Ovary (tissue), 9 donors: ENCODE data around the gene SF3B4. TPM values are rescaled to one million over a fixed set of nuclear protein-coding genes. Genes with fewer than 3 reads are reported as not detected.

ENCODE experiments used
- DNase-seq, 5 donors: peaks; one replicate each; pipeline ENCODE4 v3.0.0-alpha.2; 2019 to 2020
- H3K27ac ChIP-seq, 2 donors: fragments of 200-600 bp; one replicate each; pipeline versions ENCODE4 v1.5.1 to v1.8.0; 2019 to 2022
- H3K27me3 ChIP-seq: fragments of 200-600 bp; one replicate; pipeline ENCODE4 v1.8.0; 2022
- H3K36me3 ChIP-seq: fragments of 200-600 bp; sonication (generic); one replicate; pipeline ENCODE4 v1.5.1; 2019
- H3K4me1 ChIP-seq: one replicate; pipeline ENCODE4 v1.8.1; 2013; ENCODE audit warnings: mild to moderate bottlenecking, moderate library complexity; ENCODE audit not compliant: insufficient read depth
- H3K4me3 ChIP-seq: fragments of 200-600 bp; sonication (generic); one replicate; pipeline ENCODE4 v1.5.1; 2017
- H3K9me3 ChIP-seq, 2 donors: fragments of 200-600 bp in 1 of 2; sonication (generic) in 1 of 2; one replicate each; pipeline versions ENCODE4 v1.5.1 to v1.8.1; 2013 to 2019; ENCODE audit warnings: mild to moderate bottlenecking in 1 of 2, moderate library complexity in 1 of 2
- CTCF ChIP-seq, 3 donors: fragments of 450-650 bp in 2 of 3; fragments of 200-600 bp in 1 of 3; IDR thresholded peaks; one replicate each; pipeline versions ENCODE4 v1.5.1 to v1.8.0; 2016 to 2022; ENCODE audit warnings: antibody characterized with exemption in 3 of 3, mild to moderate bottlenecking in 1 of 3
- EP300 ChIP-seq: sonication (generic); formaldehyde crosslinking; IDR thresholded peaks from one replicate; pipeline ENCODE4 v1.6.1; 2017; ENCODE audit warnings: antibody characterized with exemption
- POLR2A ChIP-seq: fragments of 450-650 bp; IDR thresholded peaks from one replicate; pipeline ENCODE4 v1.6.1; 2017; ENCODE audit warnings: antibody characterized with exemption, mild to moderate bottlenecking, moderate library complexity
- WGBS, 3 donors: extraction: QIAGEN DNeasy Blood & Tissue Kit in 1 of 3; methylation state at CpG; one replicate each; pipeline versions ENCODE4 v1.1.5 to v1.1.7; 2013 to 2017; 5-methylcytosine and 5-hydroxymethylcytosine counted together
- intact Hi-C, 4 donors: fragments of 100-400 bp; cut with DNase I; formaldehyde crosslinking; loops; one replicate each; pipeline versions ENCODE4 v1.11.0 to v1.15.1; 2022 to 2023
- polyA plus RNA-seq, 2 donors: library from polyadenylated mRNA; stranded (reverse); fragments of 200-250 nt in 1 of 2; fragments of 350-450 nt in 1 of 2; fragmentation: Illumina TruSeq in 1 of 2; extraction: RNeasy Lipid Tissue Mini Kit (QIAGEN cat#74804) in 1 of 2; gene quantifications; one replicate each; pipeline ENCODE4 v1.2.3, GENCODE V29; 2013 to 2014
- total RNA-seq, 7 donors: library from RNA; depleted of rRNA in 2 of 7; stranded (reverse); fragments of >200 nt in 2 of 7; fragmentation: NEBNext Ultra II Directional in 3 of 7; extraction: Animal tissue kit (Norgen Biotek cat#: 25700) in 3 of 7; gene quantifications; one replicate each; pipeline versions ENCODE4 v1.1.0 to v1.2.4, GENCODE V29; 2016 to 2023
- donor health status: DM: no; HTN: no; CAD: no; lungs with moderate emphysema.
- donor health status: DM: no; HTN: no; CAD: no.
- donor health status: Bipolar disorder and iron deficiency.
- donor health status: DM: yes; HTN: yes; CAD: no.
- donor health status: DM: no; HTN: no; CAD: no.
- donor health status: DM: yes; HTN: yes; CAD: no.

SF3B4 gene
- total and polyA plus RNA-seq, 9 donors = 9.2 to 91.4 (median 57.8) TPM

DNA sequence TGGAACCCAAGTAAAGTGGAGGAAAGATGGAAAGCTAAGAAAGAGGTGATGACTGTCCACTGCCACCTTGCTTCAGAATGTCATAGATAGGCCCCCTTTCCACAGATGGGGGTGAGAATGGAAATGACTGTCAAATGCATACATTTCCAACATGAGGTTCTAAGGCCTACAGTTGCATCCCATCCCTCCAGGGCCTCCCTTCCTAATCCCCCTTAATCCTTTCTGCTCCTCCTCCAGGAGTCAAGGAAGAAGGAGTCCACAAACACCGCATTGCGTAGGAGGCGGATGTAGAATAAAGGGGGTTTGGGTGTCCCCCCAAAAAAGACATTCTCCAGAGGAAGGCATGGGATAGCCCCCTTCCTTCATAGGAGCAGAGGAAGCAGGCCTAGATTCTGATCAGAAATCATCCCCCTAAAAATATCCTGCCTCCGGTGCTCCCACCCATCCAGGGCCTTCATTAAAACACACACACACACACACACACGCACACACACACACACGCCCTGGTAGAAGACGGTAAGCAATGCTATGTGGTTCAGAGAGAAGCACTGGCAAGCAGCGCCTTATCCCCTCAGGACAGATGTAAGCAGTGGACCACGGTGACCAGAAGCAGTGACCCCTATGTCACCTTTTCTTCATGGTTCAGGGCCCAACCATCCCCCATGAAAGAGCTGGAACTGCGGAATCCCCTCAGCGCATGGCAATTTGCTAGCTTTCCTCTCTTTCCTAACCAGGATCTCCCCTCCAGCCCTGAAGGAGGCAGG, 12.0 kb downstream of the SF3B4 start:
- Histone ChIP-seq H3K9me3 (no peaks in the 10 kb centered on the region), H3K4me1 (no peaks in the 10 kb centered on the region), H3K27me3 (no peaks in the 10 kb centered on the region), H3K27ac (no peak overlapping the region), H3K4me3 (no peak overlapping the region), H3K36me3 (no peaks in the 10 kb centered on the region)
- intact Hi-C loops = no loop called here
- TF ChIP-seq EP300 = no peak
- TF ChIP-seq CTCF (IDR thresholded peaks at IDR 0.05) = no peak
- TF ChIP-seq POLR2A = no peak
- no peak for DNase-seq
- WGBS, 3 donors = 85 to 86% (median 85%) methylated on average over 11 of the region's 11 CpGs

DNA sequence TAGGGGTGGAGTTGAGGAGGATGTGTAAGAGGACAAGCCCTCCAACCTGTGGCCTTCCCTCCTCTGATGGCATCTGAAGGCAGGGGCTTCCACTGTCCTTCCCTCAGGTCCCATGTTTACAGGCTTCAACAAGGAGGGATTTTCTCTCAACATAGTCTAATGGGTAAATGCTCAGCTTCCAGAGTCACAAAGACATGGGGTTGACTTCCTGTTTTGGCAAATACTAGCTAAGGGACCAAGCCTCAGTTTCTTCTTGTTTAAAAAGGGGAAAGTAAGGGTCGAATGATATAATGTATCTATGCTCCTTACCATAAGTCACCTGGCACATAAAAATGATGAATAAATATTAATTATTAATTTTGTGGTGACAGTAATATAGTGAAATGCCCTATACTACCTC, 13.1 kb downstream of the SF3B4 start:
- TF ChIP-seq EP300 (no peak), CTCF (IDR thresholded peaks at IDR 0.05) (no peak), POLR2A (no peak)
- no peaks in the 10 kb centered on the region for H3K4me1 ChIP-seq
- H3K27me3 ChIP-seq = no peaks in the 10 kb centered on the region
- no peaks in the 10 kb centered on the region for H3K36me3 ChIP-seq
- H3K4me3 ChIP-seq = no peak overlapping the region
- intact Hi-C loops = no loop called here
- DNase-seq = no peak
- WGBS, 3 donors = 84 to 96% (median 87%) methylated on average over 1 of the region's 1 CpG
- H3K27ac ChIP-seq = no peak overlapping the region
- no peaks in the 10 kb centered on the region for H3K9me3 ChIP-seq

- no peak for DNase-seq
- 74 to 84% (median 76%) methylated on average over 10 of the region's 10 CpGs for WGBS, 3 donors
- intact Hi-C loops = no loop called here
- H3K9me3 ChIP-seq = no peaks in the 10 kb centered on the region
- H3K27ac ChIP-seq = no peak overlapping the region
- no peaks in the 10 kb centered on the region for H3K36me3 ChIP-seq
- no peak overlapping the region for H3K4me3 ChIP-seq
- H3K27me3 ChIP-seq = no peaks in the 10 kb centered on the region
- no peaks in the 10 kb centered on the region for H3K4me1 ChIP-seq
- TF ChIP-seq EP300 = no peak
- no peak for TF ChIP-seq CTCF (IDR thresholded peaks at IDR 0.05)
- TF ChIP-seq POLR2A = no peak
These were observed 21.0 kb downstream of the SF3B4 start for GRCh38 chr1:149906570-149907075.

DNA sequence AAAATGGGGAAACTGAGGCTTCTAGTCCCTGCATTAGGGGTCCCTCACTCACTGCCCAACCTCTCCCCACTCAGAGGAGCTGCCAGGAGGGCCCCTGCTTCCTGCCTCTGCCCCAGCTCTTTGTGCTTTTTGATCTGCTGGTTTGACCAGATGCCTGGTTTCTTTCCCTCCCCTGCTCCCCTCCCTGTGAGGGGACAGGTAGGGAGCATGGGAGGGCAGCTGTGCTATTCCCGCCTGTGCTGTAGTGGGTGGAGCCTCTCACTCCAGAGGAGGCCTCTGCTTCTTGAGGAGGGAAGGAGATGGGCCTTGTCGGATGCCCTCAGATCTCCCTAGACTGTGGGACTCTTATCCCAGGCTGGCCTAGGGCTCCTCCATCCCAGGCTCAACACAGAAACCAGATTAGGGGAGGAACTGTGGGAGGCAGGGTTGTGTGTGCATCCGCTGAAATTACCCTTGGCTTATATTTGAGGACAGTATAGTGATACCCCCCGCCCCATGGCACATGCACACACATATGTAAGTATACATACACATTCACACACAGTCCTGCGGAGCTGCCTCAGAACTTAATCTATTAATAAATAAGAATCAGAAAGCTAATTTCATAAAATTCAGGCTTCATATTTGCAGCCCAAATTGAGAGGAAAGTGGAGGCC, 23.6 kb downstream of the SF3B4 start:
- 78 to 83% (median 82%) methylated on average over 5 of the region's 5 CpGs for WGBS, 3 donors

More for the DNA sequence above, 23.6 kb downstream of the SF3B4 start:
- TF ChIP-seq EP300 = no peak
- TF ChIP-seq CTCF (IDR thresholded peaks at IDR 0.05) = no peak
- no peak for TF ChIP-seq POLR2A
- Histone ChIP-seq H3K4me1 (peaks cover 2% of the 10 kb centered on the region), H3K9me3 (no peaks in the 10 kb centered on the region), H3K4me3 (no peak overlapping the region), H3K36me3 (no peaks in the 10 kb centered on the region), H3K27me3 (no peaks in the 10 kb centered on the region), H3K27ac (no peak overlapping the region)
- no peak for DNase-seq
- intact Hi-C loops = no loop called here
